ENCODE data around the gene CLDN14. TPM values are rescaled to one million over a fixed set of nuclear protein-coding genes. Genes with fewer than 3 reads are reported as not detected.

Gene CLDN14
- polyA plus RNA-seq, 2 donors: 0.04 TPM; not detected in 1

DNA sequence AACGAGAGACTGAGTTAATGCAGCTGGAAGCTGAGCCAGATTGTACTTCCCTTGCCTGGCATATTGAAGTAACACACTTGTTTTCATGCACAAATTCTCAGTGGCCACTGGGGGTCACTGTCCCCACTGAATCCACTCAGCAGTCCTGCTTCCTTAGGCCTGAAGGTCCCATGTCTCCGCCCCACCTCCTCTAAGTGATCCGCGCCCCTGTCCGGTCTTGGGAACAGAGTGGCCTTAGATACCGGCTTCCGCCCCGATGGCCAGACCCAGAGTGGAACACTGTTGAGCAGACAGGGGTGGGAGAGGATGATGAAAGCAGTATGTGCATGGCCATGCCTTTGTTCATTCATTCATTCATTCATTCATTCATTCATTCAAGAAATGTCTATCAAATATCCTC, 59.9 kb downstream of the CLDN14 start:
- peaks cover 0 to 2% of the 10 kb centered on the region in 2 donors for H3K4me1 ChIP-seq (ENCODE audit: control insufficient read depth in 2 of 2, insufficient read depth in 2 of 2, low read length in 1 of 2)
- H3K4me3 ChIP-seq (ENCODE audit: low read depth in 1 of 2, low read length in 2 of 2): no peak overlapping the region
- H3K27me3 ChIP-seq (ENCODE audit: control insufficient read depth in 1 of 2, insufficient read depth in 2 of 2, low read length in 2 of 2): no peaks in the 10 kb centered on the region
- 16 to 17% methylated on average over 8 of the region's 8 CpGs for WGBS, 2 donors
- no peaks in the 10 kb centered on the region for H3K9me3 ChIP-seq (ENCODE audit: control insufficient read depth in 2 of 2, insufficient read depth in 1 of 2, low read depth in 1 of 2, low read length in 1 of 2)
- no peak overlapping the region for H3K27ac ChIP-seq (ENCODE audit: low read depth in 2 of 2, low read length in 1 of 2)
- peaks cover 0 to 7% of the 10 kb centered on the region in 2 donors for H3K36me3 ChIP-seq (ENCODE audit: control insufficient read depth in 2 of 2, insufficient read depth in 2 of 2, low read length in 1 of 2)

DNA sequence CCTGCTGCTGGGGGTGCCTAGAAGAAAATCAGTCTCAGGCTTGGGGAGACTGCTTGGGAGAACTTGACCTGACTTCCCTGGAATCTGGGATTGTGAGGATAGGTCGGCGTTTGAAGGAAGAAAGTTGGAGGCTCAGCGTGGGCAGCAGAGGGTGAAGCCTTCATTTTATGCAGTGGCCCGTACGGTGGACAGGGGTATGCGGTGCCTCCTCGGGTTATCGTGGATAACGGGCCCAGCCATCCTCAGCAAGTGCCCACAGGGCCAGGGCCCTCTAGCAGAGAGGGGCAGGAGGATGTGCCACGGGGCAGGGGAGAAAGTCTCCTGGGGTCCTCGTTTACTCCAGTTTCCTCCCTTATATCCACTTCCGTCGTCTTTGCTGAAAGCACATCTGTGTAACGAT, 60.7 kb downstream of the CLDN14 start:
- WGBS, 2 donors: 82 to 84% methylated on average over 14 of the region's 14 CpGs
- Histone ChIP-seq H3K27ac (ENCODE audit: low read depth in 2 of 2, low read length in 1 of 2) (no peak overlapping the region), H3K4me3 (ENCODE audit: low read depth in 1 of 2, low read length in 2 of 2) (no peak overlapping the region), H3K4me1 (ENCODE audit: control insufficient read depth in 2 of 2, insufficient read depth in 2 of 2, low read length in 1 of 2) (peaks cover 0 to 2% of the 10 kb centered on the region in 2 donors), H3K27me3 (ENCODE audit: control insufficient read depth in 1 of 2, insufficient read depth in 2 of 2, low read length in 2 of 2) (no peaks in the 10 kb centered on the region), H3K36me3 (ENCODE audit: control insufficient read depth in 2 of 2, insufficient read depth in 2 of 2, low read length in 1 of 2) (peaks cover 0 to 7% of the 10 kb centered on the region in 2 donors), H3K9me3 (ENCODE audit: control insufficient read depth in 2 of 2, insufficient read depth in 1 of 2, low read depth in 1 of 2, low read length in 1 of 2) (no peaks in the 10 kb centered on the region)

DNA sequence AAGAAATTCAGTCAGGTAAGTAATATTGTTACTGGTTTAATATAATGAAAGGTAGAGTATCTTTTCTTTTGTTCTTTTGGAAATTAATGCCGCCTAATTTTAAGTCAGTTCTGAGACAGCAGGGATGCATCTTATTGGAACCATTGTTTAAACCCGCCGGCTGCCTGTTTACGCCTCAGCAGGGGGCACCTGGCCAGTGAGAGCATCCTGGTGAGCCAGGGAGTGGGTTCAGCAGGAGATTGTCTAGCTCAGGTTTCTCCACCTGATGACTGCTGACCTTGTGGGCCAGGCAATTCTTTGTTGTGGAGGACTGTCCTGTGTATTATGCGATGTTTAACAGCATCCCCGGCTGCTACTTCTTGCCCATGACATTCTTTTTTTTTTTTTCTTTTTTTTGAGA, 64.5 kb downstream of the CLDN14 start:
- H3K9me3 ChIP-seq (ENCODE audit: control insufficient read depth in 2 of 2, insufficient read depth in 1 of 2, low read depth in 1 of 2, low read length in 1 of 2): no peaks in the 10 kb centered on the region
- WGBS, 2 donors: 93 to 96% methylated on average over 6 of the region's 6 CpGs
- H3K4me3 ChIP-seq (ENCODE audit: low read depth in 1 of 2, low read length in 2 of 2): no peak overlapping the region
- peaks cover 0 to 2% of the 10 kb centered on the region in 2 donors for H3K4me1 ChIP-seq (ENCODE audit: control insufficient read depth in 2 of 2, insufficient read depth in 2 of 2, low read length in 1 of 2)
- no peaks in the 10 kb centered on the region for H3K27me3 ChIP-seq (ENCODE audit: control insufficient read depth in 1 of 2, insufficient read depth in 2 of 2, low read length in 2 of 2)
- H3K27ac ChIP-seq (ENCODE audit: low read depth in 2 of 2, low read length in 1 of 2): no peak overlapping the region
- H3K36me3 ChIP-seq (ENCODE audit: control insufficient read depth in 2 of 2, insufficient read depth in 2 of 2, low read length in 1 of 2): peaks cover 5 to 13% of the 10 kb centered on the region in 2 donors

DNA sequence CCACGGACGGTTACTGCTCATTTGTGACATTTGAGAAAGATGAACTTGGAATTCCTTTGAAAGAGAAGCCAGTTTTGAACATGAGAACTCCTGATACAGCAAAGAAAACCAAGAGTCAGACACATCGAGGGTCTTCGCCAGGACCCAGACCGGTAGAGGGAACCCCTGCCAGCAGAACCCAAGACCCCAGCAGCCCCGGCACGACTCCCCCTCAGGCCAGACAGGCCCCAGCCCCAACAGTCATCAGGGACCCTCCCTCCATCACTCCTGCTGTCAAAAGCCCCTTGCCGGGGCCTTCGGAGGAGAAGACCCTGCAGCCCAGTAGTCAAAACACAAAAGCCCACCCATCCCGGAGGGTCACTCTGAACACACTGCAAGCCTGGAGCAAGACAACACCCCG, 67.0 kb downstream of the CLDN14 start:
- Histone ChIP-seq H3K4me1 (ENCODE audit: control insufficient read depth in 2 of 2, insufficient read depth in 2 of 2, low read length in 1 of 2) (no peaks in the 10 kb centered on the region), H3K27me3 (ENCODE audit: control insufficient read depth in 1 of 2, insufficient read depth in 2 of 2, low read length in 2 of 2) (no peaks in the 10 kb centered on the region), H3K27ac (ENCODE audit: low read depth in 2 of 2, low read length in 1 of 2) (no peak overlapping the region), H3K36me3 (ENCODE audit: control insufficient read depth in 2 of 2, insufficient read depth in 2 of 2, low read length in 1 of 2) (peaks cover 5 to 11% of the 10 kb centered on the region in 2 donors), H3K9me3 (ENCODE audit: control insufficient read depth in 2 of 2, insufficient read depth in 1 of 2, low read depth in 1 of 2, low read length in 1 of 2) (no peaks in the 10 kb centered on the region), H3K4me3 (ENCODE audit: low read depth in 1 of 2, low read length in 2 of 2) (no peak overlapping the region)
- WGBS, 2 donors: 78 to 85% methylated on average over 11 of the region's 11 CpGs

DNA sequence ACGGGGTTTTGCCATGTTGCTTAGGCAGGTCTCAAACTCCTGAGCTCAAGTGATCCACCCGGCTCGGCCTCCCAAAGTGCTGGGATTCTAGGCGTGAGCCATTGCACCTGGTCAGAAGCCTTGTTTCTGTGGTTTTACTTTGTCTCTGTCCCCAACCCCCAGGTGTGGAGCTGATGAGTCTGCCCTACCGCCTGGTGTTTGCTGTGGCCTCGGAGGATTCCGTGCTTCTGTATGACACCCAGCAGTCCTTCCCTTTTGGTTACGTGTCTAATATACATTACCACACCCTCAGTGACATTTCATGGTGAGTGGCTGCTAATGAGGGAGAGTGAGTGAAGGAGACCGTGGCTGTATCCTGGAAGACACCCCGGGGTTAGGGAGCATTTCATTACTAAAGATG, 68.6 kb downstream of the CLDN14 start:
- 94% methylated on average over 10 of the region's 10 CpGs for WGBS, 2 donors
- no peak overlapping the region for H3K27ac ChIP-seq (ENCODE audit: low read depth in 2 of 2, low read length in 1 of 2)
- H3K36me3 ChIP-seq (ENCODE audit: control insufficient read depth in 2 of 2, insufficient read depth in 2 of 2, low read length in 1 of 2): peaks cover 5 to 11% of the 10 kb centered on the region in 2 donors
- no peaks in the 10 kb centered on the region for H3K27me3 ChIP-seq (ENCODE audit: control insufficient read depth in 1 of 2, insufficient read depth in 2 of 2, low read length in 2 of 2)
- H3K4me1 ChIP-seq (ENCODE audit: control insufficient read depth in 2 of 2, insufficient read depth in 2 of 2, low read length in 1 of 2): no peaks in the 10 kb centered on the region
- no peaks in the 10 kb centered on the region for H3K9me3 ChIP-seq (ENCODE audit: control insufficient read depth in 2 of 2, insufficient read depth in 1 of 2, low read depth in 1 of 2, low read length in 1 of 2)
- H3K4me3 ChIP-seq (ENCODE audit: low read depth in 1 of 2, low read length in 2 of 2): no peak overlapping the region

Other genes with a start within 250 kb of the CLDN14 start
- gene MORC3, start 159.9 kb downstream of the CLDN14 start, polyA plus RNA-seq: 10 to 100 TPM; 13.1 to 18.6 TPM
- 1 to 10 TPM; 2.1 to 3.2 TPM for gene CHAF1B, start 94.7 kb downstream of the CLDN14 start, polyA plus RNA-seq
- 10 to 100 TPM; 18.7 to 42.9 TPM for gene SIM2, start 219.0 kb upstream of the CLDN14 start, polyA plus RNA-seq

All from esophagus (tissue), 2 donors.